ENCODE data around the gene EDC4. TPM values are rescaled to one million over a fixed set of nuclear protein-coding genes. Genes with fewer than 3 reads are reported as not detected.

Gene EDC4
- total and polyA plus RNA-seq, 4 donors, result 40.8 to 97.9 (median 69.4) TPM

GRCh38 chr16:67874372-67874771, 1.5 kb downstream of the EDC4 start:
- peaks cover 22% of the 10 kb centered on the region for H3K4me1 ChIP-seq (ENCODE audit: control insufficient read depth, insufficient read depth, low read length)
- no peaks in the 10 kb centered on the region for H3K27me3 ChIP-seq (ENCODE audit: control insufficient read depth, insufficient read depth, low read length)
- peak overlapping the region; percentile 78 for H3K4me3 ChIP-seq (ENCODE audit: low read depth, low read length)
- WGBS (ENCODE audit: insufficient coverage), result 81% methylated on average over 3 of the region's 3 CpGs
- DNase-seq (ENCODE audit: low read depth in 4 of 6, low spot score in 6 of 6), result no peak
- H3K9me3 ChIP-seq (ENCODE audit: control insufficient read depth, insufficient read depth, low read length), result no peaks in the 10 kb centered on the region
- no peak overlapping the region for H3K27ac ChIP-seq (ENCODE audit: low read depth, low read length)
- H3K36me3 ChIP-seq (ENCODE audit: control insufficient read depth, insufficient read depth, low read length), result peaks cover 57% of the 10 kb centered on the region

GRCh38 chr16:67877064-67877463, 4.2 kb downstream of the EDC4 start:
- WGBS (ENCODE audit: insufficient coverage), result 94% methylated on average over 8 of the region's 11 CpGs
- peaks cover 22% of the 10 kb centered on the region for H3K4me1 ChIP-seq (ENCODE audit: control insufficient read depth, insufficient read depth, low read length)
- no peaks in the 10 kb centered on the region for H3K27me3 ChIP-seq (ENCODE audit: control insufficient read depth, insufficient read depth, low read length)
- DNase-seq (ENCODE audit: low read depth in 4 of 6, low spot score in 6 of 6), result no peak
- no peak overlapping the region for H3K27ac ChIP-seq (ENCODE audit: low read depth, low read length)
- H3K36me3 ChIP-seq (ENCODE audit: control insufficient read depth, insufficient read depth, low read length), result peaks cover 69% of the 10 kb centered on the region
- H3K4me3 ChIP-seq (ENCODE audit: low read depth, low read length), result no peak overlapping the region
- no peaks in the 10 kb centered on the region for H3K9me3 ChIP-seq (ENCODE audit: control insufficient read depth, insufficient read depth, low read length)

GRCh38 chr16:67878232-67878631, 5.4 kb downstream of the EDC4 start:
- H3K27ac ChIP-seq (ENCODE audit: low read depth, low read length), result no peak overlapping the region
- H3K27me3 ChIP-seq (ENCODE audit: control insufficient read depth, insufficient read depth, low read length), result no peaks in the 10 kb centered on the region
- no peak overlapping the region for H3K4me3 ChIP-seq (ENCODE audit: low read depth, low read length)
- 89% methylated on average over 4 of the region's 6 CpGs for WGBS (ENCODE audit: insufficient coverage)
- no peak for DNase-seq (ENCODE audit: low read depth in 4 of 6, low spot score in 6 of 6)
- H3K9me3 ChIP-seq (ENCODE audit: control insufficient read depth, insufficient read depth, low read length), result no peaks in the 10 kb centered on the region
- peaks cover 81% of the 10 kb centered on the region for H3K36me3 ChIP-seq (ENCODE audit: control insufficient read depth, insufficient read depth, low read length)
- H3K4me1 ChIP-seq (ENCODE audit: control insufficient read depth, insufficient read depth, low read length), result peaks cover 15% of the 10 kb centered on the region

GRCh38 chr16:67878846-67879245, 6.0 kb downstream of the EDC4 start:
- H3K9me3 ChIP-seq (ENCODE audit: control insufficient read depth, insufficient read depth, low read length), result no peaks in the 10 kb centered on the region
- H3K27me3 ChIP-seq (ENCODE audit: control insufficient read depth, insufficient read depth, low read length), result no peaks in the 10 kb centered on the region
- no peak overlapping the region for H3K27ac ChIP-seq (ENCODE audit: low read depth, low read length)
- peaks cover 87% of the 10 kb centered on the region for H3K36me3 ChIP-seq (ENCODE audit: control insufficient read depth, insufficient read depth, low read length)
- 96% methylated on average over 9 of the region's 9 CpGs for WGBS (ENCODE audit: insufficient coverage)
- peaks cover 15% of the 10 kb centered on the region for H3K4me1 ChIP-seq (ENCODE audit: control insufficient read depth, insufficient read depth, low read length)
- H3K4me3 ChIP-seq (ENCODE audit: low read depth, low read length), result no peak overlapping the region
- no peak for DNase-seq (ENCODE audit: low read depth in 4 of 6, low spot score in 6 of 6)

- no peak overlapping the region for H3K4me3 ChIP-seq (ENCODE audit: low read depth, low read length)
- peaks cover 92% of the 10 kb centered on the region for H3K36me3 ChIP-seq (ENCODE audit: control insufficient read depth, insufficient read depth, low read length)
- H3K27ac ChIP-seq (ENCODE audit: low read depth, low read length), result no peak overlapping the region
- DNase-seq (ENCODE audit: low read depth in 4 of 6, low spot score in 6 of 6), result no peak
- 95% methylated on average over 12 of the region's 12 CpGs for WGBS (ENCODE audit: insufficient coverage)
- H3K4me1 ChIP-seq (ENCODE audit: control insufficient read depth, insufficient read depth, low read length), result peaks cover 15% of the 10 kb centered on the region
- no peaks in the 10 kb centered on the region for H3K9me3 ChIP-seq (ENCODE audit: control insufficient read depth, insufficient read depth, low read length)
- no peaks in the 10 kb centered on the region for H3K27me3 ChIP-seq (ENCODE audit: control insufficient read depth, insufficient read depth, low read length)
Observed at GRCh38 chr16:67879462-67879861, 6.6 kb downstream of the EDC4 start.

- Histone ChIP-seq H3K9me3 (ENCODE audit: control insufficient read depth, insufficient read depth, low read length) (no peaks in the 10 kb centered on the region), H3K4me3 (ENCODE audit: low read depth, low read length) (no peak overlapping the region), H3K27me3 (ENCODE audit: control insufficient read depth, insufficient read depth, low read length) (no peaks in the 10 kb centered on the region), H3K36me3 (ENCODE audit: control insufficient read depth, insufficient read depth, low read length) (peaks cover 93% of the 10 kb centered on the region), H3K4me1 (ENCODE audit: control insufficient read depth, insufficient read depth, low read length) (peaks cover 15% of the 10 kb centered on the region), H3K27ac (ENCODE audit: low read depth, low read length) (no peak overlapping the region)
- WGBS (ENCODE audit: insufficient coverage), result 96% methylated on average over 5 of the region's 5 CpGs
- DNase-seq (ENCODE audit: low read depth in 4 of 6, low spot score in 6 of 6), result no peak
Observed at GRCh38 chr16:67879936-67880335, 7.1 kb downstream of the EDC4 start.

GRCh38 chr16:67880584-67880983, 7.7 kb downstream of the EDC4 start:
- Histone ChIP-seq H3K27ac (ENCODE audit: low read depth, low read length) (no peak overlapping the region), H3K4me3 (ENCODE audit: low read depth, low read length) (no peak overlapping the region), H3K27me3 (ENCODE audit: control insufficient read depth, insufficient read depth, low read length) (no peaks in the 10 kb centered on the region), H3K9me3 (ENCODE audit: control insufficient read depth, insufficient read depth, low read length) (no peaks in the 10 kb centered on the region), H3K4me1 (ENCODE audit: control insufficient read depth, insufficient read depth, low read length) (peaks cover 20% of the 10 kb centered on the region), H3K36me3 (ENCODE audit: control insufficient read depth, insufficient read depth, low read length) (peaks cover 94% of the 10 kb centered on the region)
- DNase-seq (ENCODE audit: low read depth in 4 of 6, low spot score in 6 of 6), result no peak
- 92% methylated on average over 12 of the region's 13 CpGs for WGBS (ENCODE audit: insufficient coverage)

- H3K9me3 ChIP-seq (ENCODE audit: control insufficient read depth, insufficient read depth, low read length), result no peaks in the 10 kb centered on the region
- WGBS (ENCODE audit: insufficient coverage), result 92% methylated on average over 17 of the region's 21 CpGs
- peaks cover 94% of the 10 kb centered on the region for H3K36me3 ChIP-seq (ENCODE audit: control insufficient read depth, insufficient read depth, low read length)
- H3K4me1 ChIP-seq (ENCODE audit: control insufficient read depth, insufficient read depth, low read length), result peaks cover 20% of the 10 kb centered on the region
- no peak overlapping the region for H3K27ac ChIP-seq (ENCODE audit: low read depth, low read length)
- H3K4me3 ChIP-seq (ENCODE audit: low read depth, low read length), result no peak overlapping the region
- DNase-seq (ENCODE audit: low read depth in 4 of 6, low spot score in 6 of 6), result no peak
- no peaks in the 10 kb centered on the region for H3K27me3 ChIP-seq (ENCODE audit: control insufficient read depth, insufficient read depth, low read length)
Observed at GRCh38 chr16:67881621-67882161, 8.8 kb downstream of the EDC4 start.

- Histone ChIP-seq H3K27me3 (ENCODE audit: control insufficient read depth, insufficient read depth, low read length) (no peaks in the 10 kb centered on the region), H3K36me3 (ENCODE audit: control insufficient read depth, insufficient read depth, low read length) (peaks cover 90% of the 10 kb centered on the region), H3K4me3 (ENCODE audit: low read depth, low read length) (no peak overlapping the region), H3K4me1 (ENCODE audit: control insufficient read depth, insufficient read depth, low read length) (peaks cover 20% of the 10 kb centered on the region), H3K27ac (ENCODE audit: low read depth, low read length) (no peak overlapping the region), H3K9me3 (ENCODE audit: control insufficient read depth, insufficient read depth, low read length) (no peaks in the 10 kb centered on the region)
- 71% methylated on average over 15 of the region's 18 CpGs for whole genome bisulfite sequencing (ENCODE audit: insufficient coverage)
- DNase-seq (ENCODE audit: low read depth in 4 of 6, low spot score in 6 of 6), result no peak
Observed at GRCh38 chr16:67882374-67883145, 9.7 kb downstream of the EDC4 start.

All from spinal cord (tissue), 10 donors.